ENCODE results near the gene RIC3.

DNA sequence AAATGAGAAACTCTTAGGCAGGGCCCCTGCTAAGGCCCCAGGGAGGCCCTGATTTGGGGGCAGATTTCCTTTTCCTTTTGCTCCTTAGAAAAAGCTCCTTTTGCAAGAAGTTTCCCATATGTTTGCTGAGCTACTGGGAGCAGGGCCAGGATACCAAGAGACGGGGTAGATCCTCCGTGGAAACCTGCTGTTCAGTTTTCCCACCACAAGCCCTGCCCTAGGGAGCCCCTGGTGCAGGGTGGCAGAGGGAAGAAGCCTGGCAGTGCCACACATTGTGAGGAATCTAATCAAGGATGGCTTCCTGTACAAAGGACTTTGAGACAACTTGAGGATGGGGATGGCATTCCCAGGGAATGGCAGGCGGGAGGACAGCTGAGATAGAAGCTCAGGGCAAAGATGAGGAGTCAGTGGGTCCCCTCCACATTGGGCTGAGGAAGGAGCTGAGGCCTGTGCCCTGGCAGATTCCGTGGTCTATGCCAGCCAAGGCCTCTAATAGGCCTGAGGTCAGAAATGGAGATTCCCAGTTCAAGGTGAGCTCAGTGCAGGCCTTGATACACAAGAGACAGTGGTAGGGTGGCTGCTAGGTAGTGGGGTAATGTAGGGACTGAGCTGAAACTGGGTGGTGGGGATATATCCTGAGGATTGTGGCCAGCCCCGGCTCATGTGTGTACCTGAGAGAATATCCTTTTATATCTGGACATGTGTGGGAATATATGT lies 72.9 kb downstream of the RIC3 start:
- TF ChIP-seq, protein P1, sequence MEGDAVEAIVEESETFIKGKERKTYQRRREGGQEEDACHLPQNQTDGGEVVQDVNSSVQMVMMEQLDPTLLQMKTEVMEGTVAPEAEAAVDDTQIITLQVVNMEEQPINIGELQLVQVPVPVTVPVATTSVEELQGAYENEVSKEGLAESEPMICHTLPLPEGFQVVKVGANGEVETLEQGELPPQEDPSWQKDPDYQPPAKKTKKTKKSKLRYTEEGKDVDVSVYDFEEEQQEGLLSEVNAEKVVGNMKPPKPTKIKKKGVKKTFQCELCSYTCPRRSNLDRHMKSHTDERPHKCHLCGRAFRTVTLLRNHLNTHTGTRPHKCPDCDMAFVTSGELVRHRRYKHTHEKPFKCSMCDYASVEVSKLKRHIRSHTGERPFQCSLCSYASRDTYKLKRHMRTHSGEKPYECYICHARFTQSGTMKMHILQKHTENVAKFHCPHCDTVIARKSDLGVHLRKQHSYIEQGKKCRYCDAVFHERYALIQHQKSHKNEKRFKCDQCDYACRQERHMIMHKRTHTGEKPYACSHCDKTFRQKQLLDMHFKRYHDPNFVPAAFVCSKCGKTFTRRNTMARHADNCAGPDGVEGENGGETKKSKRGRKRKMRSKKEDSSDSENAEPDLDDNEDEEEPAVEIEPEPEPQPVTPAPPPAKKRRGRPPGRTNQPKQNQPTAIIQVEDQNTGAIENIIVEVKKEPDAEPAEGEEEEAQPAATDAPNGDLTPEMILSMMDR (IDR thresholded peaks at IDR 0.05; ENCODE audit: poor library complexity), result no peak
- TF ChIP-seq EZH2 (IDR thresholded peaks at IDR 0.05; ENCODE audit: borderline replicate concordance), result no peak
- no peak for TF ChIP-seq EZH2phosphoT487 (IDR thresholded peaks at IDR 0.05; ENCODE audit: low read depth, severe bottlenecking, unreplicated experiment)
